ENCODE results near the gene PLCL1.

GRCh38 chr2:197863744-197864143 lies 59.4 kb downstream of the PLCL1 start:
- TF ChIP-seq CTCF (IDR thresholded peaks at IDR 0.05) (no peak), EP300 (IDR thresholded peaks at IDR 0.05) (no peak)
